ENCODE measurements around the gene MPHOSPH6. TPM values are rescaled to one million over a fixed set of nuclear protein-coding genes. Genes with fewer than 3 reads are reported as not detected.
"Not testable (repeated sequence)": the region's sequence is repeated elsewhere in the genome, so short reads cannot be mapped to it uniquely, and the experiment has no call there.

Gene MPHOSPH6
- total RNA-seq, result 10 to 100 TPM; 13.8 to 21.0 (median 14.6) TPM

GRCh38 chr16:82169861-82170845, at the start of gene MPHOSPH6:
MPHOSPH6 (minus strand) TSS chr16:82170224; CDS start chr16:82170175, 49 bp downstream.
- ATAC-seq, result peak; percentile 98
- H3K36me3 ChIP-seq, result peaks cover 0 to 16% of the 10 kb centered on the region in 2 donors
- H3K4me3 ChIP-seq, result peak within 1 kb of the TSS; percentile 44 to 69
- no peaks in the 10 kb centered on the region for H3K9me3 ChIP-seq
- TF ChIP-seq POLR2AphosphoS5 (IDR thresholded peaks at IDR 0.05) (peak; percentile 12), EP300 (IDR thresholded peaks at IDR 0.05) (no peak), POLR2A (IDR thresholded peaks at IDR 0.05) (peak in 1 of 2 donors; percentile 48), CTCF (IDR thresholded peaks at IDR 0.05) (peak in 2 of 4 experiments; percentile 39 to 43)
- H3K27me3 ChIP-seq, result peaks cover 30% of the 10 kb centered on the region
- peak within 1 kb of the TSS; percentile 7 to 86 (median 82) for H3K27ac ChIP-seq
- 0% methylated on average over 3 to 10 of the region's 89 CpGs for WGBS, 2 donors (ENCODE audit: low coverage in 1 of 2)
- peaks cover 0 to 25% (median 4%) of the 10 kb centered on the region in 3 donors for H3K4me1 ChIP-seq

DNA sequence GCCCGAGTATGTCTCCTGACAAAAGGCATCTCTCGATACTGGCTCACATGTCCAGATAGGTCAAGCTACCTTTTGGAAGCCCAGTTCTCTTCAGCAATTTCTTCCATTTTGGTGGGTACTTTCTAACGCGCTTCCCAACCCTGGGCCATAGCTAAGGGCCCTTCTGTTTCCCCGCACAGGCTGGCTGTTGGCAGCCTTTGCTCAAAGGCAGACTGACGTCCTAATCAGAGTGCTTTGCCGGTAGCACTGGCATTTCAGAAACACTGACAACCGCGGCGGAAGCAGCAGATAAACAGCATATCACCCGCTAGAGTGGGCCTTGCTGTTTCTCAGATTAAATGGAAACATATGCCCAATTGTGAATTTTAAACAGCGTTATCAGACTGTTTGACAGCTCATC, 49.3 kb upstream of the MPHOSPH6 start:
- peaks cover 6% of the 10 kb centered on the region for H3K27me3 ChIP-seq
- TF ChIP-seq EP300 (IDR thresholded peaks at IDR 0.05) (no peak), CTCF (IDR thresholded peaks at IDR 0.05) (no peak), POLR2AphosphoS5 (IDR thresholded peaks at IDR 0.05) (no peak), POLR2A (IDR thresholded peaks at IDR 0.05) (no peak)
- WGBS, 2 donors (ENCODE audit: low coverage in 1 of 2), result 46 to 80% methylated on average over 4 to 12 of the region's 12 CpGs
- no peak overlapping the region for H3K27ac ChIP-seq
- H3K4me3 ChIP-seq, result no peak overlapping the region
- H3K4me1 ChIP-seq, result no peaks in the 10 kb centered on the region
- H3K36me3 ChIP-seq, result no peaks in the 10 kb centered on the region
- no peaks in the 10 kb centered on the region for H3K9me3 ChIP-seq
- ATAC-seq, result no peak

GRCh38 chr16:82209314-82209713, 39.3 kb upstream of the MPHOSPH6 start:
- not testable (repeated sequence) for H3K36me3 ChIP-seq, H3K4me1 ChIP-seq, H3K4me3 ChIP-seq, ATAC-seq, H3K27ac ChIP-seq
- Histone ChIP-seq H3K27me3 (peaks cover 16% of the 10 kb centered on the region), H3K9me3 (peaks cover 0 to 10% (median 0%) of the 10 kb centered on the region in 3 donors)
- WGBS, 2 donors (ENCODE audit: low coverage in 1 of 2), result 75% methylated on average over 1 of the region's 9 CpGs; no CpG with 5 or more reads in 1 of the 2 donors

DNA sequence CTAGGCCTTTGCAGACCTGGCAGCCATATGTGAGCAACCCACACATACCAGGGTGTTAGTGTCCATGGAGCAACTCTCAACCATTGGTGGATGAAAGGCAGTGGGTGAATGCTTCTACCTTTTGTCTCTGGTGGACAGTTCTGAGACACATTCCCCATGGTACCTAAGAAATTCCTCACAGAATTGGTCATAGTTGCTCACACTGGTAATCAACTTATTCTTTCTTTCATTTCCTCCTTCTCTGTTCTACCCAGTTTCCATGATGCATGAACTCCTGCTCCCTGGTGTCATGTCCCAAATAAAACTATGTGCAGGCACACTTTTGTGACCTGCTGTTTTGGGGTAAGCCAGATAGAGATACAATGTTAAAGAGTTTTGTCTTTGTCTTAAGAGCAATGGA, 33.2 kb upstream of the MPHOSPH6 start:
- no peak for TF ChIP-seq EP300 (IDR thresholded peaks at IDR 0.05)
- no peak for ATAC-seq

DNA sequence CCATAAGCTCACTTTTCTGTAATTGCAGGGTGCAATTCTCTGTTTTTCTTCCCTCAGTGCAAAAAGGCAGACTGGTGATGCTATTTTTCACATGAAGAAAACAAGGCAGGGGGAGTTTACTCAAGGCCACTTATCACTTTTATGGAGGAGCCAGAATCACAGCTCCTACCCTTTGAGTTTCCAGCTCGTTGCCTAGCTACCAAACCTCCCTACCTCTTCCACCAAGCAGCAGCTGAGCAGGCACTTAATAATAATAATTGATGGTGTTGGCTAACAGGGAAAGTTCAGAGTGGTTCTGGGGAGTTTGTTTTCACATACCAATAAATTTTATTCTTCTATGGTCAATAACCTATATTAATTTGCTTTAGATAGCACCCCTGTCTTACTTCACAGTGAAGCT, 31.9 kb upstream of the MPHOSPH6 start:
- no peak for ATAC-seq
- H3K4me3 ChIP-seq, result no peak overlapping the region
- no peaks in the 10 kb centered on the region for H3K27me3 ChIP-seq
- H3K4me1 ChIP-seq, result no peaks in the 10 kb centered on the region
- H3K36me3 ChIP-seq, result no peaks in the 10 kb centered on the region
- no peaks in the 10 kb centered on the region for H3K9me3 ChIP-seq
- 11 to 50% methylated on average over 1 of the region's 1 CpG for WGBS, 2 donors (ENCODE audit: low coverage in 1 of 2)
- no peak for TF ChIP-seq CTCF (IDR thresholded peaks at IDR 0.05)
- TF ChIP-seq EP300 (IDR thresholded peaks at IDR 0.05), result no peak
- no peak for TF ChIP-seq POLR2AphosphoS5 (IDR thresholded peaks at IDR 0.05)
- no peak for TF ChIP-seq POLR2A (IDR thresholded peaks at IDR 0.05)
- no peak overlapping the region for H3K27ac ChIP-seq

More for the DNA sequence above, 33.2 kb upstream of the MPHOSPH6 start:
- no peak overlapping the region for H3K27ac ChIP-seq
- H3K9me3 ChIP-seq, result no peaks in the 10 kb centered on the region
- no peaks in the 10 kb centered on the region for H3K4me1 ChIP-seq
- H3K27me3 ChIP-seq, result no peaks in the 10 kb centered on the region
- no peaks in the 10 kb centered on the region for H3K36me3 ChIP-seq
- no peak overlapping the region for H3K4me3 ChIP-seq

GRCh38 chr16:82201351-82201750, 31.3 kb upstream of the MPHOSPH6 start:
- Histone ChIP-seq H3K27ac (no peak overlapping the region), H3K4me3 (no peak overlapping the region), H3K9me3 (no peaks in the 10 kb centered on the region), H3K27me3 (no peaks in the 10 kb centered on the region), H3K36me3 (no peaks in the 10 kb centered on the region), H3K4me1 (no peaks in the 10 kb centered on the region)
- 25 to 28% methylated on average over 1 to 2 of the region's 2 CpGs for WGBS, 2 donors (ENCODE audit: low coverage in 1 of 2)
- no peak for ATAC-seq
- TF ChIP-seq CTCF (IDR thresholded peaks at IDR 0.05) (no peak), EP300 (IDR thresholded peaks at IDR 0.05) (no peak), POLR2A (IDR thresholded peaks at IDR 0.05) (no peak)
